GM10248 (cell line): Measurements from ENCODE around the gene RALGPS2.

Source experiments
- CTCF ChIA-PET: fragments of 300-600 bp; sonication (Branson Sonifier 250); formaldehyde crosslinking; extraction: SDS; loops from one replicate; lab custom pipeline; 2021; ENCODE audit warnings: antibody characterized with exemption; lab: Yijun Ruan, JAX
- POLR2A ChIA-PET: fragments of 350-650 bp; sonication (Branson Sonifier 250); formaldehyde crosslinking; extraction: SDS; loops from one replicate; lab custom pipeline; 2020; ENCODE audit warnings: antibody characterized with exemption; lab: Yijun Ruan, JAX
- DNase-seq: peaks from one replicate; pipeline ENCODE4 v3.0.0; 2012; ENCODE audit errors: extremely low spot score
- CTCF ChIP-seq: IDR thresholded peaks from 2 replicates; pipeline ENCODE4 v1.5.1; 2012; ENCODE audit warnings: mild to moderate bottlenecking, low read depth; ENCODE audit errors: extremely low read depth, missing control alignments, control extremely low read depth

Gene RALGPS2

GRCh38 chr1:178693366-178693765 is 31.7 kb upstream of the RALGPS2 start:
- no peak for TF ChIP-seq CTCF
- ChIA-PET POLR2A (no interaction called here), CTCF (interaction anchor here (1.4 kb wide), 1 partner anchor 10 kb away, joined by 3 read pairs; no protein-coding TSS in a partner anchor)
- no peak for DNase-seq

- POLR2A ChIA-PET: no interaction called here
- TF ChIP-seq CTCF: no peak
- CTCF ChIA-PET: interaction anchor here (1.4 kb wide), 1 partner anchor 9 kb away, joined by 3 read pairs; no protein-coding TSS in a partner anchor
- no peak for DNase-seq
These were observed 30.0 kb upstream of the RALGPS2 start for GRCh38 chr1:178694923-178695525.

GRCh38 chr1:178702146-178702545 is 22.9 kb upstream of the RALGPS2 start:
- TF ChIP-seq CTCF: no peak
- CTCF ChIA-PET: no interaction called here
- POLR2A ChIA-PET: no interaction called here
- no peak for DNase-seq

- no peak for TF ChIP-seq CTCF
- POLR2A ChIA-PET: no interaction called here
- CTCF ChIA-PET: interaction anchor here (1.4 kb wide), 1 partner anchor 49 kb away, joined by 3 read pairs; no protein-coding TSS in a partner anchor
- DNase-seq: no peak
These were observed 20.2 kb upstream of the RALGPS2 start for GRCh38 chr1:178704833-178705232.

- ChIA-PET POLR2A (no interaction called here), CTCF (interaction anchor here (1.5 kb wide), 1 partner anchor 16 kb away, joined by 3 read pairs; no protein-coding TSS in a partner anchor)
- TF ChIP-seq CTCF: no peak
- no peak for DNase-seq
These were observed 18.6 kb upstream of the RALGPS2 start for GRCh38 chr1:178706432-178706831.

- POLR2A ChIA-PET: no interaction called here
- TF ChIP-seq CTCF: no peak
These were observed 11.8 kb upstream of the RALGPS2 start for GRCh38 chr1:178713259-178713658.

More at GRCh38 chr1:178713259-178713658, 11.8 kb upstream of the RALGPS2 start:
- CTCF ChIA-PET: no interaction called here
- no peak for DNase-seq
